ENCODE results near the gene KCNJ10. TPM values are rescaled to one million over a fixed set of nuclear protein-coding genes. Genes with fewer than 3 reads are reported as not detected.

KCNJ10 gene
- total and polyA plus RNA-seq, 2 of the 13 experiments (the other 11 are each of a cell fraction or from before 2014, with no cell fraction given), result 4.4 to 10.3 TPM

- no peak for TF ChIP-seq ZHX2 (IDR thresholded peaks at IDR 0.05; ENCODE audit: low read depth)
- no peak for TF ChIP-seq ZHX2 (CRISPR knock-in tag; IDR thresholded peaks at IDR 0.05; ENCODE audit: borderline replicate concordance)
- no peak for TF ChIP-seq ZNF780A (CRISPR knock-in tag; IDR thresholded peaks at IDR 0.05)
- no peak for TF ChIP-seq ZSCAN25 (CRISPR knock-in tag; IDR thresholded peaks at IDR 0.05)
- no peak for TF ChIP-seq ZNF619 (CRISPR knock-in tag; IDR thresholded peaks at IDR 0.05)
- no peak for TF ChIP-seq ZNF318 (CRISPR knock-in tag; IDR thresholded peaks at IDR 0.05)
- TF ChIP-seq CEBPG (CRISPR knock-in tag; IDR thresholded peaks at IDR 0.05), result no peak
- peak; percentile 14; the same call in 1 of the 2 replicates for TF ChIP-seq ZNF362 (CRISPR knock-in tag; IDR thresholded peaks at IDR 0.05; ENCODE audit: borderline replicate concordance)
- TF ChIP-seq ZNF558 (CRISPR knock-in tag; IDR thresholded peaks at IDR 0.05; ENCODE audit: borderline replicate concordance), result no peak
- no peak for TF ChIP-seq U2AF1 (optimal IDR thresholded peaks at IDR 0.05; ENCODE audit: low read depth, low read length)
- TF ChIP-seq NAIF1 (CRISPR knock-in tag; IDR thresholded peaks at IDR 0.05; ENCODE audit: borderline replicate concordance), result no peak
- no peak for TF ChIP-seq ZBTB20 (CRISPR knock-in tag; IDR thresholded peaks at IDR 0.05; ENCODE audit: borderline replicate concordance, low read depth)
- TF ChIP-seq ZNF629 (CRISPR knock-in tag; conservative IDR thresholded peaks at IDR 0.05), result 0 out of 2 replicates have a peak, but pooled peaks have one; percentile 17
- no peak for TF ChIP-seq ZNF746 (CRISPR knock-in tag; IDR thresholded peaks at IDR 0.05)
- no peak for TF ChIP-seq POLR2A (IDR thresholded peaks at IDR 0.05; ENCODE audit: insufficient read depth in 1 of 2, low read depth in 2 of 2, low read length in 2 of 2)
- TF ChIP-seq ZNF776 (CRISPR knock-in tag; IDR thresholded peaks at IDR 0.05), result no peak
These were observed 4.9 kb upstream of the KCNJ10 start (continued) for GRCh38 chr1:160074865-160075264.

All from HepG2 (cell line).